ENCODE measurements around the gene RNF208.

Gene RNF208

GRCh38 chr9:137206602-137207001 lies 15.4 kb downstream of the RNF208 start:
- no peak for DNase-seq

DNA sequence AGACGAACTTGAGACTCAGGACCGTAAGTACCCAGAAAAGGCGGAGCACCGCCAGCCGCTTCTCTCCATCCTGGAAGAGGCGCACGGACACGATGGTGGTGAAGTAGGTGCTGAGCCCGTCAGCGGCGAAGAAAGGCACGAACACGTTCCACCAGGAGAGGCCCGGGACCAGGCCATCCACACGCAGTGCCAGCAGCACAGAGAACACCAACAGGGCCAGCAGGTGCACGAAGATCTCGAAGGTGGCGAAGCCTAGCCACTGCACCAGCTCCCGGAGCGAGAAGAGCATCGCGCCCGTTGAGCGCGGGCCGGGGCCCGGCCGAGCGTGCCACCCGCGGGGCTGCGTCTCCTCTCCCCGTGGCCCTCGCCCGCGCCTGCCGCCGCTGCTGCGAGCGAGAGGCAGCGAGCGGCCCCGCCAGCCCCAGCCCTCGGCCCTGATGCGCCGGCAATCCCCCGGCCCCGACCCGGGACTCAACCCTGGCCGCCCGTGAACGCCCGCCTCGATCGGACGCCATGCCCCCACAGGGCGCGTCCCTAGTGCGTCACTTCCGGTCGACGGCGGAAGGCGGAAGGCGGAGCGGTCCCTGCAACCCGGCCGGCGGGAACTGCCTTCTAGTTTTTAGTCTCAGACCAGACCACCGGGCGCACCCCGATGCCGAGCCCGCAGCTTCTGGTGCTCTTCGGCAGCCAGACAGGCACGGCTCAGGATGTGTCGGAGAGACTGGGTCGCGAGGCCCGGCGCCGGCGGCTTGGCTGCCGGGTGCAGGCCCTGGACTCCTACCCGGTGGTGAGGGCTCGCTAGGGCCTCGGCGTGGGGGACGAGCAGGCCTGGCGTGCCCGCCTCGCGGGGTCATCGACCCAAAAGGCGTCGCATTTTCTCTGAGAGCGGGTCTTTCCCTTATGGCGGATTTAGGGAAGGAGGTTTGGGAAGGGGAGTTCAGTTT lies 16.6 kb downstream of the RNF208 start, which contains the start of the genes NDOR1 and TMEM203:
NDOR1 (plus strand) TSS at position 575 of the 944 bp plus-strand sequence; CDS start at position 653, 78 bp downstream.
TMEM203 (minus strand) TSS at position 523 of the 944 bp plus-strand sequence; CDS start at position 289, 234 bp downstream.
- DNase-seq = peak; percentile 93

GRCh38 chr9:137204731-137205125 lies 17.3 kb downstream of the RNF208 start:
- no peak for DNase-seq

GRCh38 chr9:137202966-137203365 lies 19.1 kb downstream of the RNF208 start:
- DNase-seq = no peak

- DNase-seq = no peak
These were observed 20.7 kb downstream of the RNF208 start for GRCh38 chr9:137201205-137201868.

GRCh38 chr9:137200311-137201204 lies 21.5 kb downstream of the RNF208 start, which contains the start of gene TPRN:
TPRN (minus strand) TSS chr9:137200741; CDS start chr9:137200711, 30 bp downstream.
- DNase-seq = peak; percentile 99

GRCh38 chr9:137199411-137200121 lies 22.5 kb downstream of the RNF208 start:
- DNase-seq = no peak

- DNase-seq = no peak
These were observed 23.1 kb downstream of the RNF208 start for GRCh38 chr9:137198902-137199283.

DNA sequence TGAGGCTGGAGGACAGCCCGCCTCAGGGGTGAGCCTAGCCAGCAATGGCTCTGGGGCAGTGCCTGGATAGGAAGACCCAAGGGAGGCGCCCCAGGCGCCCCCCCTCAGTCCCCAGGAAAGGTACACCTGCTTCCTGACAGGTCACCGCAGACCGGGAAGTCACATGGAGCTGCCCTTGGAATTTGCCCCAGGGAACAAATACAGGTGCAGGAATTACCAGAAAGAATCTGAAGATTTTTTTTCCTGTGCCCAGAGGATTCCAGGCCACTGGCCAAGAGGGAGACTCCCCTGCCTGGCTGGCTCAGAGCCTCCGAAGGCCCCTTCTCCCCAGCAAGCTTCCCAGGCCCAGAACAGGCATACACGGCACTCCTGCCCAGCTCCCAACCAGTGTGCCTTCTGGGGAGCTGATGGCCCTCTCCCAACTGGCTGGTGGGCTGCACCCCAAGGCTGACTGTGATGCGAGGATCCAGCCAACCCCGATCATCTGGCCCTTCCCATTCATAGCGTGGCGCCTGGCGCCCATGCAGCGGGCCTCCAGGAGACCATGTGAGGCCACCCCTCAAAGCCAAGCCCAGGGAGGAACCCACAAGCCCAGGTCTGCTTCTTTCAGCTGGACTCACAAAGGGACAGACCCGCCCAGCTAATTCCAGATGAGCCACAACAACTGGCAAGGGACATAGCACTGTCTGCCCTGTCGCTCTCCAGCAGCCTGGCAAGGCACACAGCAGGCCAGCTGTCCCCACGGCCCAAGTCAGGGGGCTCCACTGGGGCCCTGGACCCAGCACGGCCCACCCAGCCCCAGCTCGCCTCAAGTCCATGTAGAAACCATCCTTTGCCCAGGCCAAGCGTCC lies 23.8 kb downstream of the RNF208 start:
- DNase-seq = no peak

- no peak for DNase-seq
These were observed 26.4 kb downstream of the RNF208 start for GRCh38 chr9:137195525-137196220.

DNA sequence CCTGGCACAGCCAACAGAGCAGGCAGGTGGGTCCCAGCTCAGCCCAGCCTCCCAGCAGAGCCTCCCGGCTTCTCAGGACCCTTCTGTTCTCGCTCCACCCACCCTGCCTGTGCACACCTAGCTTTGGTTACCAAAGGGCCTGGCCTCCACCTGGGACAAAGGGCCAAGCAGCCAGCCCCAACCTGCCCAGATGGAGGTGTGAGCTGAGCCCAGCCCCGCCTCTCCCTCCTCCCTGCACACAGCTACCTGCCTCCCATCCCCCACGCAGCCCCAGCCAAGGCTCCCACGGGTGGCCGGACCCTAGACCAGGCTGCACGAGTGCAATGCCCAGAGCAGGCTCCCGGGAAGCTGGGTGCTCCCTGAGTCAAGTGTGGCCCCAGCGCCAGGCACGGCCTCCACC lies 27.1 kb downstream of the RNF208 start:
- DNase-seq = no peak

DNA sequence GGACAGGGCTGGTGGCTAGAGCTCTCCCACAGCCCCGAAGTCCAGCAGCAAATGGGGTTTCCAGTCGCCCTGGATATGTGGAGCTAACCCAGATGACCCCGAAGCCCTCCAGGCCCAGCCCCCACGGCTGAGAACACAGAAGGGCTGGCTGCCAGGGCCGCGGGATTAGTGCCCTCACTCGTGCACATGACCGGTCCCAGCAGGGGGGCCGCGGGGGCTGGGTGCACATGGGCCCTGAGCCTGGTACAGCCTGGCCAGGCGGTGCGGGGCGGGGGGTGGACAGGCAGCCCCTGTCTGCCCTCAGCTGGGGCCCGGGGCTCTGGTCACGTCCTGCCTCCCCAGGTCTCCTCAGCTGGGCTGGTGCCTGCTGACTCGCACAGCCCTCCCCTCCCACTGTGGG lies 27.7 kb downstream of the RNF208 start:
- DNase-seq = no peak

DNA sequence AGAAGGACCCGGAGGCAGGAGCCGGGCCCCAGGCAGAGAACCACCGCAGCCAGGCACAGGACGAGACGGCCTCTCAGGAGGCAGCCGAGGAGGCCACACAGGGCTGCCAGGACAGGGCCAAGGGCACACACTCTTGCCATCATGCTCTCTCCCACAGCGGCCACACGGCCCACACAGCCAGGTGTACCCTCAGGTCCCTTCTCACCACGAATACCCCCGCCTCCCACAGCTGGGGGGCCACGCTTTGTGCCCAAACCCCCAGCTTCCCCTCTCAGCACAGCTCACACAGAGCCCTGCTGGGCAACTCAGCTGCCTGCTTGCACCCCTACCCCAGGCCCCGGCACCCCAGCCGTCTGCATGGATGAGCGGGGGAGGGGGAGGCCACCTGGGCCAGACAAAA lies 28.3 kb downstream of the RNF208 start:
- DNase-seq = no peak

DNA sequence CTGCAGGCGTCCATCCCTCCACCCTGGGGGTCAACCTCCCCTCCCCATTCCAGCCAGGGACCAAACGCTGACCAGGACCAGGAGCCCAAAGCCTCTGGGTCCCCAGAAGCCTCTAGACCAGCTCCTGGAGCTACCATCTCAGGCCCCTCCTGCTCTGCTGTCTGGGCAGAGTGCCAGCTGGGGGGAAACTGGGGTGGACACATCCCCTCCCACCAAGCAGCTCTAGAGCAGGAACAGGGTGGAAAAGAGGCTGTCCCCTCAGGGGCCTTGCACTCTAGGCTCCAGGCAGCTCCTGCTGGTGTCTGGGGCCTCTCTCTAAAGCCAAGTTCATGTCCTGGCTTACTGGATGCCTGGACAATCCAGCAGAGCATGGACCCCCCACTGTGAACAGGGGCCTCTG lies 29.2 kb downstream of the RNF208 start:
- no peak for DNase-seq

- DNase-seq = no peak
These were observed 29.6 kb downstream of the RNF208 start for GRCh38 chr9:137192448-137192780.

GRCh38 chr9:137191691-137192447 lies 30.2 kb downstream of the RNF208 start:
- DNase-seq = no peak

DNA sequence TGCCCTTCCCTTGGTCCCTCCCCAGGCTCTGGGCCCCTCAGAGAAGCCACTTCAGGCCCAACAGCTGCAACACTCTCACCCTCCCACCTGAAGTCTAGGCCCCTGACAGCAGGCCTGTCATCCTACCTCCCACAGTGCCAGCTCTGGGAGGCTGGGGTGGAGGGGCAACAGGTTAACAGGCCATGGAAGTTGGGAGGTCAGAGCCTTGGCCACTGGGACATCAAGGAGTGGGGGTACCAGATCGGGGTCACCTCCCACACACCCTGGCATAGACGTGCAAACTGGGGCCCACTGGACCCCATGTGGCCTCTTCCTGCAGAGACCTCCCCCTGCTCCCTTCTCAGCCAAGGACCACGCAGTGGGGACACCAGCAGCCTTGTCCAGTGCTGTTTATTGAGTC lies 30.8 kb downstream of the RNF208 start:
- no peak for DNase-seq

DNA sequence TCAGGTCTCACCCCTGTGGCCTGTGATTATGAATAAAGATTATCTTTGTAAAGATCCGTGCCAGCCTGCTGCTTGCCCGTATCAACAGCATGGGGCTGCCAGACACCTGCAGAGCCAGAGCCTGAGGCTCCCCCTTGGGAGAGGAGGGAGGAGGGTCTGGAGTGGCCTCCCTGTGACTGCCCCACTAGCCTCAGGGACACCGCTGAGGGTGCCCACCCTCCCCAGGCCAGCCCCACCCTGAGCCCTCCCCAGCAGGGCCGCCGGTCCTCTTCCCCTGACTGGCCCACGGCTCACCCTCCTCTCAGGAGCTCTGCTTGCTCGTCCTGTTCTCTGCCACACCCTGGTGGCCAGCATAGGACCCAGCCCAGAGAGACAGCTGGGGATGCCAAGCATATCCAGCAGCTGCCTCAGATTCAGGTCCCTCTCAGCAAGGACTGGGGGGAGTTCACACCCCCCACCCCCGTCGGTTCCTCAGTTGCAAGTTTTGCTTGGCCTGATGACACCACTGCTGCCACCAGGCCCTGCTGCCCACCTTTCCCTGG lies 31.7 kb downstream of the RNF208 start:
- DNase-seq = no peak

Measured in CD4-positive, alpha-beta T cell treated with Interleukin-6 for 4 hours (primary cell).